ENCODE measurements around the gene SLC26A5. TPM values are rescaled to one million over a fixed set of nuclear protein-coding genes. Genes with fewer than 3 reads are reported as not detected.
"Not testable (repeated sequence)": the region's sequence is repeated elsewhere in the genome, so short reads cannot be mapped to it uniquely, and the experiment has no call there.

Gene SLC26A5, protein sequence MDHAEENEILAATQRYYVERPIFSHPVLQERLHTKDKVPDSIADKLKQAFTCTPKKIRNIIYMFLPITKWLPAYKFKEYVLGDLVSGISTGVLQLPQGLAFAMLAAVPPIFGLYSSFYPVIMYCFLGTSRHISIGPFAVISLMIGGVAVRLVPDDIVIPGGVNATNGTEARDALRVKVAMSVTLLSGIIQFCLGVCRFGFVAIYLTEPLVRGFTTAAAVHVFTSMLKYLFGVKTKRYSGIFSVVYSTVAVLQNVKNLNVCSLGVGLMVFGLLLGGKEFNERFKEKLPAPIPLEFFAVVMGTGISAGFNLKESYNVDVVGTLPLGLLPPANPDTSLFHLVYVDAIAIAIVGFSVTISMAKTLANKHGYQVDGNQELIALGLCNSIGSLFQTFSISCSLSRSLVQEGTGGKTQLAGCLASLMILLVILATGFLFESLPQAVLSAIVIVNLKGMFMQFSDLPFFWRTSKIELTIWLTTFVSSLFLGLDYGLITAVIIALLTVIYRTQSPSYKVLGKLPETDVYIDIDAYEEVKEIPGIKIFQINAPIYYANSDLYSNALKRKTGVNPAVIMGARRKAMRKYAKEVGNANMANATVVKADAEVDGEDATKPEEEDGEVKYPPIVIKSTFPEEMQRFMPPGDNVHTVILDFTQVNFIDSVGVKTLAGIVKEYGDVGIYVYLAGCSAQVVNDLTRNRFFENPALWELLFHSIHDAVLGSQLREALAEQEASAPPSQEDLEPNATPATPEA
- total RNA-seq: not detected

- ATAC-seq (replicated peaks): peak; percentile 40
- Mint-ChIP-seq H3K4me3 (peak within 1 kb of the TSS; percentile 68), H3K9me3 (peaks cover under 1% of the 10 kb centered on the region), H3K27ac (no peak within 1 kb of the TSS), H3K4me1 (peaks cover 3% of the 10 kb centered on the region), H3K27me3 (peaks cover 65% of the 10 kb centered on the region), H3K36me3 (ENCODE audit: low read depth) (no peaks in the 10 kb centered on the region)
These were observed at the start of gene SLC26A5 for GRCh38 chr7:103446049-103446520. Gene SLC26A5, minus strand, starts transcription at chr7:103446207. Its CDS starts 24,693 bp downstream, at chr7:103421514.

DNA sequence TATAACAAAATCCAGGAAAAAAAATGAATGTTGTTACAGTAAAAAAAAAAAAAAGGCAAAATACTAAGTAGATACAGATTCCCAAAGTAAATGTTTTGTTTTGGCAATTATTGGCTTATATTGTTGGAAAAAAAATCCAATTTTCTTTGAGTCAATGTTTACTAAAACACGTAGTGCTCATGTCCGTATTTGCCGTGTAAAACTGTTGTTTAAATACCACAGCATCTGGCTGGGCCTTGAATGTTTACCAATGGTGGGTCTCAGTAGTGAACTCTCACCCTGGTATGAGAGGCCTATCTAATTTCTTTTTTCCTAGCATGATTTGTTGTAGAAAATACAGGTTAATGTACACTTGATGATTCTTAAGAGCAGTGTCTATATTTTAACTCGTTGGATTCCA, 41.4 kb upstream of the SLC26A5 start:
- Mint-ChIP-seq H3K9me3 (no peaks in the 10 kb centered on the region), H3K4me1 (no peaks in the 10 kb centered on the region), H3K36me3 (ENCODE audit: low read depth) (no peaks in the 10 kb centered on the region), H3K4me3 (no peak overlapping the region), H3K27ac (no peak overlapping the region), H3K27me3 (peaks cover 7% of the 10 kb centered on the region)
- no peak for ATAC-seq (replicated peaks)

DNA sequence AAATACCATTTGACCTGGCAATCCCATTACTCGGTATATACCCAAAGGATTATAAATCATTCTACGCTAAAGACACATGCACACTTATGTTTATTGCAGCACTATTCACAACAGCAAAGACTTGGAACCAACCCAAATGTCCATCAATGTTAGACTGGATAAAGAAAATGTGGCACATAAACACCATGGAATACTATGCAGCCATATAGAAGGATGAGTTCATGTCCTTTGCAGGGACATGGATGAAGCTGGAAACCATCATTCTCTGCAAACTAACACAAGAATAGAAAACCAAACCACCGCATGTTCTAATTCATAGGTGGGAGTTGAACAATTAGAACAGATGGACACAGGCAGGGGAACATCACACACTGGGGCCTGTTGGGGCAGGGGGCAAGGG, 40.9 kb upstream of the SLC26A5 start:
- H3K27me3 Mint-ChIP-seq; H3K36me3 Mint-ChIP-seq (ENCODE audit: low read depth); H3K4me1 Mint-ChIP-seq; H3K27ac Mint-ChIP-seq; H3K4me3 Mint-ChIP-seq; H3K9me3 Mint-ChIP-seq; ATAC-seq (replicated peaks): not testable (repeated sequence)

GRCh38 chr7:103480771-103481170, 34.8 kb upstream of the SLC26A5 start:
- no peaks in the 10 kb centered on the region for H3K9me3 Mint-ChIP-seq
- H3K27ac Mint-ChIP-seq: no peak overlapping the region
- no peaks in the 10 kb centered on the region for H3K36me3 Mint-ChIP-seq (ENCODE audit: low read depth)
- no peak for ATAC-seq (replicated peaks)
- H3K4me3 Mint-ChIP-seq: no peak overlapping the region
- H3K27me3 Mint-ChIP-seq: peaks cover 23% of the 10 kb centered on the region
- no peaks in the 10 kb centered on the region for H3K4me1 Mint-ChIP-seq

DNA sequence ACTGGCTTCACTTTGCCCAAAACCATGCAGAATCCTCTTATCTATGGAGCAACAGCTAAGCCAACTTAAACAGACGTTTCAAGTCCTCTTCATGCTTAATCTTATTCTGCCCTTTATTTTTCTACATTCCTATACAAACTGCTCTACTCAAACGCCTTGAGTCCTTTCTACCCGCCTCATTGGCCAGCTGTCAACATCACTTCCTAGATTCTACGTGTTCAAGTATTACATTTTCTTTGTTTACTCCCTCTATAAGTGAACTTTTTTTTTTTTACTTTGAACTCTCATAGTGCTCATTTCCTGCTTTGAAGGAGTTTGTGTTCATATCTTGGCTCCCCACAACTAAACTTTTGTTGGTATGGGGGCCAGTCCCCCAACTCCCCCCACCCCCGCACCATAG, 28.9 kb upstream of the SLC26A5 start:
- no peak for ATAC-seq (replicated peaks)
- Mint-ChIP-seq H3K4me3 (no peak overlapping the region), H3K27me3 (peaks cover 43% of the 10 kb centered on the region), H3K27ac (no peak overlapping the region), H3K4me1 (peaks cover 5% of the 10 kb centered on the region), H3K36me3 (ENCODE audit: low read depth) (no peaks in the 10 kb centered on the region), H3K9me3 (no peaks in the 10 kb centered on the region)

GRCh38 chr7:103469095-103469948, 23.3 kb upstream of the SLC26A5 start:
- ATAC-seq (replicated peaks): no peak
- H3K4me3 Mint-ChIP-seq: no peak overlapping the region
- H3K9me3 Mint-ChIP-seq: no peaks in the 10 kb centered on the region
- H3K27ac Mint-ChIP-seq: no peak overlapping the region
- no peaks in the 10 kb centered on the region for H3K4me1 Mint-ChIP-seq
- no peaks in the 10 kb centered on the region for H3K36me3 Mint-ChIP-seq (ENCODE audit: low read depth)
- peaks cover 25% of the 10 kb centered on the region for H3K27me3 Mint-ChIP-seq

DNA sequence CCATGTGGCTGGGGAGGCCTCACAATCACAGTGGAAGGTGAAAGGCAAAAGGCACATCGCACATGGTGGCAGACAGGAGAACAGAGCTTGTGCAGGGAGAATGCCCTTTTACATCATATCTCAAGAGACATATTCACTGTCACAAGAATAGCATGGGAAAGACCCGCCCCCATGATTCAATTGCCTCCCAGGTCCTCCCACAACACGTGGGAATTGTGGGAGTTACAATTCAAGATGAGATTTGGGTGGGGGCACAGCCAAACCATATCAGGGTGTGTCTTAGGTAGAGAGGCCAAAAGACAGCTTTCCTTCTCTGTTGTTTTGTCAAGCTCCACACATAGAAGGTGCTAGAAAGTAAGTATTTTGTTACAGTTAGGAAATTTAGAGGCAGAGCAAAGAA, 20.8 kb upstream of the SLC26A5 start:
- ATAC-seq (replicated peaks): no peak
- H3K4me1 Mint-ChIP-seq: no peaks in the 10 kb centered on the region
- no peaks in the 10 kb centered on the region for H3K9me3 Mint-ChIP-seq
- H3K27me3 Mint-ChIP-seq: peaks cover 20% of the 10 kb centered on the region
- no peak overlapping the region for H3K4me3 Mint-ChIP-seq
- no peaks in the 10 kb centered on the region for H3K36me3 Mint-ChIP-seq (ENCODE audit: low read depth)
- no peak overlapping the region for H3K27ac Mint-ChIP-seq

- H3K9me3 Mint-ChIP-seq: no peaks in the 10 kb centered on the region
- no peak for ATAC-seq (replicated peaks)
- H3K4me1 Mint-ChIP-seq: no peaks in the 10 kb centered on the region
- H3K4me3 Mint-ChIP-seq: no peak overlapping the region
- no peaks in the 10 kb centered on the region for H3K36me3 Mint-ChIP-seq (ENCODE audit: low read depth)
- H3K27ac Mint-ChIP-seq: no peak overlapping the region
- H3K27me3 Mint-ChIP-seq: peaks cover 17% of the 10 kb centered on the region
These were observed 16.4 kb upstream of the SLC26A5 start for GRCh38 chr7:103462358-103462757.

GRCh38 chr7:103447073-103447960, 1.3 kb upstream of the SLC26A5 start:
- peak; percentile 56 for ATAC-seq (replicated peaks)
- Mint-ChIP-seq H3K27ac (no peak overlapping the region), H3K36me3 (ENCODE audit: low read depth) (no peaks in the 10 kb centered on the region), H3K4me1 (peaks cover 3% of the 10 kb centered on the region), H3K27me3 (peaks cover 72% of the 10 kb centered on the region), H3K4me3 (no peak overlapping the region), H3K9me3 (peaks cover 8% of the 10 kb centered on the region)

DNA sequence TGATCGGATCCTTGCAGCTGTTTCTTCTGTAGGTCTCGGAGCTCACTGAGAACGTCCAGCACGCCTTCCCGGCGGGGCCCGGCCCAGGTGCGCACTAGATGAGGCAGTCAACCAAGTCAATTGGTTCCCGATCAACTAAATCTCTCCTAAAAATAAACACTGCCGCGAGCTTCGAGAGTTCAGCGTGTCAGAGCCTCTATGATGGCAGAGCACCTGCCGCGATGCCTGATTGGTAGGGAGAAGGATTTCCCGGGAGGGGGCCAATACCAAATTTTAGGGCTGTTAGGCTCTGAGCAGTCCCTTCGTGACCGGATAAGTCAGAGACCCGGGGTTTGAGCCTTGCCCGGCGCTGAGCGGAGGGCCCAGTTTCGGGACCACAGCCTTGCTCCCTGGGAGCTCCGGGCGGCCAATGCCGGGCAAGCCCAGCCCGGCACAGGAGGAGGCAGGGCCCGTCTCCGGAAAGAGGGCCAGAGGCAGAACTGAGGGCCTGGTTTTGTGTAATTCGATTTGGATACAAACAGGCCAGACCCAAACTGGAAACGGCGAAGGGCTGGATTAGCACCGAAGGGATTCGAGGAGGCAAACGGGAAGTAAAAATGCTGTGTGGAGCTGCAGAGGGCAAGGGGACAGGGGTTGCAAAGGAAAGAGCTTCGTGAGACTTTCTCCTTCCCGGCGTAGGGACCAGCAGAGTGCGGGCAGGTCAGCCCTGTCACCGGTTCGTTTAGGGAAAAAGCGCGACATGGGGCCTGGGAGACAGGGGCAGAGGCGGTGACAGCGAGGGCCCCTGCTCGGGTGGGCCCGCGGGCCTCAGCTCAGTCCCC, 569 bp downstream of the SLC26A5 start:
- peak; percentile 12 for ATAC-seq (replicated peaks)
- no peaks in the 10 kb centered on the region for H3K9me3 Mint-ChIP-seq
- no peaks in the 10 kb centered on the region for H3K36me3 Mint-ChIP-seq (ENCODE audit: low read depth)
- no peak overlapping the region for H3K27ac Mint-ChIP-seq
- H3K4me1 Mint-ChIP-seq: peaks cover 3% of the 10 kb centered on the region
- peak overlapping the region; percentile 68 for H3K4me3 Mint-ChIP-seq
- peaks cover 67% of the 10 kb centered on the region for H3K27me3 Mint-ChIP-seq

- H3K27me3 Mint-ChIP-seq: peaks cover 50% of the 10 kb centered on the region
- ATAC-seq (replicated peaks): no peak
- H3K9me3 Mint-ChIP-seq: no peaks in the 10 kb centered on the region
- H3K4me1 Mint-ChIP-seq: no peaks in the 10 kb centered on the region
- H3K27ac Mint-ChIP-seq: no peak overlapping the region
- no peaks in the 10 kb centered on the region for H3K36me3 Mint-ChIP-seq (ENCODE audit: low read depth)
- H3K4me3 Mint-ChIP-seq: no peak overlapping the region
These were observed 6.3 kb downstream of the SLC26A5 start for GRCh38 chr7:103439661-103440060.

GRCh38 chr7:103437623-103438022, 8.4 kb downstream of the SLC26A5 start:
- no peak overlapping the region for H3K27ac Mint-ChIP-seq
- no peaks in the 10 kb centered on the region for H3K36me3 Mint-ChIP-seq (ENCODE audit: low read depth)
- no peak overlapping the region for H3K4me3 Mint-ChIP-seq
- ATAC-seq (replicated peaks): no peak
- H3K27me3 Mint-ChIP-seq: peaks cover 30% of the 10 kb centered on the region
- no peaks in the 10 kb centered on the region for H3K9me3 Mint-ChIP-seq
- no peaks in the 10 kb centered on the region for H3K4me1 Mint-ChIP-seq

DNA sequence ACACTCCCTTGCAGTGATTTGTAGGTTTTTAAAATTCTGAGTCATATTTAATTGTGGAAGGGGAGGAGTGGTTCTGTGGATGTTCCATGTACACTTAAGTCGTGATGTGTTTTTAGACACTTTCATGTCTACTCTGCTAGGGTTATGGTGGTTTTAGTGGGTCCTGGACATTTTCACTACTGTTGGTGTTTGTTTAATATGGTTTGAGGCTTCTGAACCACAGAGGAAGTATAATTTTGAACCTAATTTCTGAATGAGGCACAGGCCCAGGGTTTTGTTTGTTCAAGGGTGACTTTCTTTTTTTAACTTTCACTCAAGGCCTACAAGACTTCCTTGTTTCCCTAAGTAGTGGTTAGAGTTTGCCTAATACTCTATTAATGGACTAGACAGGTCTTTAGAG, 13.3 kb downstream of the SLC26A5 start:
- Mint-ChIP-seq H3K36me3 (ENCODE audit: low read depth) (no peaks in the 10 kb centered on the region), H3K27me3 (peaks cover 14% of the 10 kb centered on the region), H3K4me3 (no peak overlapping the region), H3K4me1 (no peaks in the 10 kb centered on the region), H3K9me3 (no peaks in the 10 kb centered on the region), H3K27ac (no peak overlapping the region)
- no peak for ATAC-seq (replicated peaks)
